NCI-H2081 treated with DMSO at 0.1 percent for 48 hours (cell line): ENCODE measurements around the gene CHKA.

Source experiments
- DNase-seq: peaks from one replicate; lab custom pipeline; 2025; lab: John Stamatoyannopoulos, UW

Gene CHKA

GRCh38 chr11:68031144-68031464 lies 90.1 kb downstream of the CHKA start:
- DNase-seq, result no peak

GRCh38 chr11:68030318-68031143 lies 90.7 kb downstream of the CHKA start, which contains the start of gene NDUFS8:
Gene NDUFS8, plus strand, starts transcription at chr11:68030681. Its CDS starts 1,471 bp downstream, at chr11:68032152.
- peak; percentile 98 for DNase-seq

- DNase-seq, result no peak
Observed at GRCh38 chr11:68028802-68029545, 92.2 kb downstream of the CHKA start.

- no peak for DNase-seq
Observed at GRCh38 chr11:68027667-68028066, 93.5 kb downstream of the CHKA start.

- DNase-seq, result no peak
Observed at GRCh38 chr11:68026391-68027105, 94.6 kb downstream of the CHKA start.

GRCh38 chr11:68025047-68025446 lies 96.1 kb downstream of the CHKA start:
- DNase-seq, result no peak

GRCh38 chr11:68024508-68024907 lies 96.7 kb downstream of the CHKA start:
- no peak for DNase-seq

- DNase-seq, result no peak
Observed at GRCh38 chr11:68022531-68022930, 98.7 kb downstream of the CHKA start.

GRCh38 chr11:68021167-68021787 lies 99.9 kb downstream of the CHKA start:
- DNase-seq, result no peak

GRCh38 chr11:68020575-68020974 lies 100.6 kb downstream of the CHKA start:
- DNase-seq, result no peak

- DNase-seq, result no peak
Observed at GRCh38 chr11:68019486-68019885, 101.7 kb downstream of the CHKA start.

- no peak for DNase-seq
Observed at GRCh38 chr11:68018730-68019190, 102.4 kb downstream of the CHKA start.

GRCh38 chr11:68017980-68018729 lies 103.0 kb downstream of the CHKA start:
- DNase-seq, result no peak

- no peak for DNase-seq
Observed at GRCh38 chr11:68016904-68017817, 104.0 kb downstream of the CHKA start.

GRCh38 chr11:68016161-68016903 lies 104.9 kb downstream of the CHKA start:
- DNase-seq, result no peak

- no peak for DNase-seq
Observed at GRCh38 chr11:68015467-68015866, 105.7 kb downstream of the CHKA start.

- DNase-seq, result no peak
Observed at GRCh38 chr11:68014947-68015447, 106.2 kb downstream of the CHKA start.

GRCh38 chr11:68014157-68014946 lies 106.8 kb downstream of the CHKA start:
- DNase-seq, result no peak
